ENCODE data around the gene SPSB1. TPM values are rescaled to one million over a fixed set of nuclear protein-coding genes. Genes with fewer than 3 reads are reported as not detected.

The SPSB1 gene
- total RNA-seq, 1 experiment from 2014 or later = 33.4 TPM

DNA sequence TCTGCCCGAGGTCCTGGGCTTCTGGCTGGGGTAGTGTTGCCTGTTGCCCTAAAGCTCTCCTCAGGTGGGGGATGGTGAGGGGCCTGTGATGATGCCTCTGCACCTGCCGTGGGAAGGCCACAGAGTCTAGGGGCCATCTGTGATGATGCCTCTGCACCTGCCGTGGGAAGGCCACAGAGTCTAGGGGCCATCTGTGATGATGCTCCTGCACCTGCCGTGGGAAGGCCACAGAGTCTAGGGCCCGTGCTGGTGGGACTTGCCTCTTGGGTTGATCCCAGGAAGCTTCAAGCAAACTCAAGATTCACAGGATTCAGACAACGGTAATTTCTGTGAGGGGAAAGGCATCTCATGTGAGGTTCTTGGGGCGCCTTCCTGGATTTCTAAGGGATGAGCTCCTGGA, 17.3 kb downstream of the SPSB1 start:
- in situ Hi-C loops (cut with HindIII; ENCODE audit: low pct_unique_long_range_greater_than_20kb, low sequenced_read_pairs) = no loop called here

GRCh38 chr1:9311029-9311428, 18.3 kb downstream of the SPSB1 start:
- DNase-seq (ENCODE audit: low read depth, low spot score) = no peak
- in situ Hi-C loops (cut with HindIII; ENCODE audit: low pct_unique_long_range_greater_than_20kb, low sequenced_read_pairs) = no loop called here

More for the DNA sequence above, 17.3 kb downstream of the SPSB1 start:
- DNase-seq (ENCODE audit: low read depth, low spot score) = no peak

DNA sequence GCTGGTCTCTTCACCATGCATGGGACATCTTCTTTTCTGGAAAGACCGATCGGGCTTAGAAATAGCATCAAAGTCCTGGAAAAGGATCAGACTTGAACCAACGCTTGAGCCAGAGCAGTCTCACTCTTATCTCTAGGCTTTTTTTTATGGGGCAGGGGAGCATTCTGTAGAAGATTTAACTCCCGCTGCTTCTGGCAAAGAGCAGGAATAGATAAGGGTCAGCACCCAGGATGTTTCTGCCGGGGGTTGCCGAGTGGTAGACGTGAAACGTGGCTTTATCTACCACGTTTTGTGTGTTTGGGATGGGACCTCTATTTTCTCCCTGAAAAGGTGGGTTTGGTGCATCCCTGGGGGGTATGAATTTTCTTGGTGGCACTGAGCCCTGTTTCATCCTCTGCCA, 18.8 kb downstream of the SPSB1 start:
- in situ Hi-C loops (cut with HindIII; ENCODE audit: low pct_unique_long_range_greater_than_20kb, low sequenced_read_pairs) = no loop called here
- no peak for DNase-seq (ENCODE audit: low read depth, low spot score)

DNA sequence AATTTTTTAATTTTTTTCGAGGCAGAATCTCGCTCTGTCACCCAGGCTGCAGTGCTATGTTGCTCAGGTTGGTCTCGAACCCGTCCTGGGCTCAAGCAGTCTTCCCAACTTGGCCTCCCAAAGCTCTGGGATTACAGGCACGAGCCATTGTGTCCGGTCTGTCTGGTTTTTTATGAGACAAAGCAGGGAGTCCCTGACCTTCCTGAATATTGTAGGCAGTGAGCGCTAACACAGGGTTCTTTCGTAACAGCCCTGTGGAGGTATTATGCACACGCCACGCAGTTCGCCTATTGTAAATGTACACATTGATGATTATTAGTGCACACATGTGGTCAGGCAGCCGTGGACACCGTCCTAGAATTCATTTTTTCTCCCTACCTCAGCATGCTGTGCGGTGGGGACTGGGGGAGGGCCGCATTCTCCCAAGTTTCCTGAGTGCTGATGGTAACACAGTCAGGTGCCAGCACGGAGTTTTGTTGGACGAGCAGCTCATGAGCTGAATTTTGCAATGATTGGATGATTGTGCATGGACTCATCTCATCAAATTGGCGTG, 19.6 kb downstream of the SPSB1 start:
- DNase-seq (ENCODE audit: low read depth, low spot score) = no peak
- in situ Hi-C loops (cut with HindIII; ENCODE audit: low pct_unique_long_range_greater_than_20kb, low sequenced_read_pairs) = no loop called here

DNA sequence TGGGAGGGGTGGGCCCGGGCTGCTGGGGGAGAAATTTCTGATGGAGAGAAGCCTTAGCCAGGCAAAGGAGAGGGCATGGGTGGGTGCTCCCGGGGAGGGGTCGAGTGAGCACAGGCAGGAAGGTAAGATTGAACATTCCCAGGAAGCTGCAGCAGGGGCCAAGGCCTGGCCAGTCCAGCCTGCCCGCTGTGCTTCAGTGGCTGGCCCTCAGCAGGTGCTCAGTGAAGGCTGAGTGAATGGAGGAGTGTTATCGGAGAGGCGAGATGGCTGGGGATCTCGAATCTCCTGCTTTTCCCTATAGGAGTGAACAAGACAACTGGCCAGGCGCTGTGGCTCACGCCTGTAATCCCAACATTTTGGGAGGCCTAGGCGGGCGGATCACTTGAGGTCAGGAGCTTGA, 20.9 kb downstream of the SPSB1 start:
- DNase-seq (ENCODE audit: low read depth, low spot score) = no peak
- in situ Hi-C loops (cut with HindIII; ENCODE audit: low pct_unique_long_range_greater_than_20kb, low sequenced_read_pairs) = no loop called here

- no peak for DNase-seq (ENCODE audit: low read depth, low spot score)
- in situ Hi-C loops (cut with HindIII; ENCODE audit: low pct_unique_long_range_greater_than_20kb, low sequenced_read_pairs) = no loop called here
These were observed 21.4 kb downstream of the SPSB1 start for GRCh38 chr1:9314111-9314510.

DNA sequence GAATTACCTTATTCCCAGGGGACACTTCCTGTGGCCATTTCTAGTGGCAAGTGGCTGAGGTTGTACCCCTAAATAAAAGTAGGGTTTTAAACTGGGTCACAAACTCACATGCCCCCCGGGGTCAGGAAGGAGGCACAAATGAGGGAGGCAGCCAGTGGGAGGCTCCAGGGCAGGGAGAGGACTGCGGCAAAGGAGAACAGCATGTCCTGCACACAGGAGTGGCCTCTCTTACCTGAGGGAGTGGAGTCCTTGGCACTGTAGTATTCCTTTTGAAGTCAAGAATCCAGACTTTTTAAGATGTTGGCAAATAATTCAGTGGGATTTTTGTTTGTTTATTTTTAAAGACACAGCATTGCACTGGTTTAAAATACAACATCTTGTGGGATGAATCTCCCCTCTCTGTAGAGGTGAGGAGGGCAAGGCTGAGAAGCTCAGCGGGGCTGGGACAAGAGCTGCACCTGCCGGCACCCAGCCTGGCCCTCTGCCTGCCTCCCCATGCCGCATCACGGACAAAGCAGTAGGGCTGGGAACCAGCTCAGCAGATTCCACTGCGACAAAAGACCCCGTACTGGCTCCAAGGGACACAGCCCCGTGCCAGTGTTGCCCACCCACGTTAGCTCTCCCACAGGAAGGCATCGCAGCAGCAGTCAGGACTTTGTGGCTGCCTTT, 22.2 kb downstream of the SPSB1 start:
- no peak for DNase-seq (ENCODE audit: low read depth, low spot score)
- in situ Hi-C loops (cut with HindIII; ENCODE audit: low pct_unique_long_range_greater_than_20kb, low sequenced_read_pairs) = no loop called here

- DNase-seq (ENCODE audit: low read depth, low spot score) = no peak
- in situ Hi-C loops (cut with HindIII; ENCODE audit: low pct_unique_long_range_greater_than_20kb, low sequenced_read_pairs) = no loop called here
These were observed 22.9 kb downstream of the SPSB1 start for GRCh38 chr1:9315411-9316079.

DNA sequence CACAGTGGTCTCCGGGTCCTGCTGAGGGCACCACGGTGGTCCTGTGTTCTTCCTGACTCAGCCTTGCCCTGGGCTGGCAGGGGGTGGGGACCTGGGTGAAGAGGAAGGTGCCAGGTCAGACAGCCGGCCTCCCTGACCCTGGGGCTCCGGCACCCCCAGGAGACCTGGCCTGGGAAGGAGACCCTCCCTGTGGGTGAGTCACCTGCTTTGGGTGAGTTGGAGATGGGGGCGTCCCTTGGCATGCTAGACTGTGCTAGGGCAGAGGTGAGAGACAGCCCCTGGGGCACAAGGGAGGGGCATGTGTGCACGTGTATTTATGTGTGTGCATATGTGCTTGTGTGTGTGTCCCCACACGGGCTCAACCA, 23.4 kb downstream of the SPSB1 start:
- in situ Hi-C loops (cut with HindIII; ENCODE audit: low pct_unique_long_range_greater_than_20kb, low sequenced_read_pairs) = no loop called here
- no peak for DNase-seq (ENCODE audit: low read depth, low spot score)

GRCh38 chr1:9316512-9316911, 23.8 kb downstream of the SPSB1 start:
- no peak for DNase-seq (ENCODE audit: low read depth, low spot score)
- in situ Hi-C loops (cut with HindIII; ENCODE audit: low pct_unique_long_range_greater_than_20kb, low sequenced_read_pairs) = no loop called here

DNA sequence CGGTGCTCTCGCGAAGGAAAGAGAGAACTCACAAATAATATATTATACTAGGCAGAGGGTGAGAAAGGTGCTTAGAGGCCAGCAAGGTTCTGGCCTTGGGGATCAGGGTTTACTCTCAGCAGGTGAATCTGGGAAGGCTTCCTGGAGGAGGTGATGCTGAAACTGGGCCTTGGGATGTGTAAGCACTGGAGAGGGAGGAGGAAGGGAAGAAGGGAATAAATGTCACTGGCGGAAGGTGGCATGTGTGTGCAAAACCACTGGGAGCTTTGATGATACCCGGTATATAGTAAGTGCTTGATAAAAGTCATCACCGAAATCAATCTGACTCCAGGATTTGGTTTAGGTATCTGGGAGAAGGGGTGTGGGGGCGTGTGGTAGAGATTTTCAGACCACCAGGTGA, 24.4 kb downstream of the SPSB1 start:
- in situ Hi-C loops (cut with HindIII; ENCODE audit: low pct_unique_long_range_greater_than_20kb, low sequenced_read_pairs) = no loop called here
- no peak for DNase-seq (ENCODE audit: low read depth, low spot score)

GRCh38 chr1:9317591-9318417, 25.1 kb downstream of the SPSB1 start:
- DNase-seq (ENCODE audit: low read depth, low spot score) = no peak
- in situ Hi-C loops (cut with HindIII; ENCODE audit: low pct_unique_long_range_greater_than_20kb, low sequenced_read_pairs) = no loop called here

DNA sequence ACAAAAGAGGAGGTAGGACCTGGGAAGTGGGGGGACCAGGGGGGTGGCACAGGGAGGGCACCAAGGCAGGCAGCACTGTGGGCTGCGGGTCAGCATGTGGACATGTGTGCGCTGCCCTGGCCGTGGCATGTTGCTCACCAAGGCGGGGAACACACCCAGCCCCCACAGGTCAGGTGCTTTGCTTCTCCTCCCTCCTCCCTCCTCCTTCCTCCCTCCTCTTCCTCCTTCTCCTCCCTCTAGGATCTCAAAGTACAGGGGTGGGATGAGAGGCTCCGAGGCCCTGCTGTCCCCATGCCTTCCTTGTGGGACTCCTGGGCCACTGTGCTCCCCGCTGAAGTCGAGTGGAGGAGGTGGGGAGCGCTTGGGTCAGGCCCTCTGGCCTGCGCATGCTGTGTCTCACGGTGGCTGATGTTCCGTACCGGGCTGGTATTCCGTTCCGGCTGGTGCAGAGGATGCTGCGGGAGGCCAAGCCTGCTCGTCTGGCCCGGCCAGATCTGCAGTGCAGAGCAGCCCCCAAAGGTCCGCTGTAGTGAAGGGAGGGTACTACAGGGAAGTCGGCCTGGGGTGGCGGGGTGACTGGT, 26.6 kb downstream of the SPSB1 start:
- DNase-seq (ENCODE audit: low read depth, low spot score) = no peak
- in situ Hi-C loops (cut with HindIII; ENCODE audit: low pct_unique_long_range_greater_than_20kb, low sequenced_read_pairs) = no loop called here

DNA sequence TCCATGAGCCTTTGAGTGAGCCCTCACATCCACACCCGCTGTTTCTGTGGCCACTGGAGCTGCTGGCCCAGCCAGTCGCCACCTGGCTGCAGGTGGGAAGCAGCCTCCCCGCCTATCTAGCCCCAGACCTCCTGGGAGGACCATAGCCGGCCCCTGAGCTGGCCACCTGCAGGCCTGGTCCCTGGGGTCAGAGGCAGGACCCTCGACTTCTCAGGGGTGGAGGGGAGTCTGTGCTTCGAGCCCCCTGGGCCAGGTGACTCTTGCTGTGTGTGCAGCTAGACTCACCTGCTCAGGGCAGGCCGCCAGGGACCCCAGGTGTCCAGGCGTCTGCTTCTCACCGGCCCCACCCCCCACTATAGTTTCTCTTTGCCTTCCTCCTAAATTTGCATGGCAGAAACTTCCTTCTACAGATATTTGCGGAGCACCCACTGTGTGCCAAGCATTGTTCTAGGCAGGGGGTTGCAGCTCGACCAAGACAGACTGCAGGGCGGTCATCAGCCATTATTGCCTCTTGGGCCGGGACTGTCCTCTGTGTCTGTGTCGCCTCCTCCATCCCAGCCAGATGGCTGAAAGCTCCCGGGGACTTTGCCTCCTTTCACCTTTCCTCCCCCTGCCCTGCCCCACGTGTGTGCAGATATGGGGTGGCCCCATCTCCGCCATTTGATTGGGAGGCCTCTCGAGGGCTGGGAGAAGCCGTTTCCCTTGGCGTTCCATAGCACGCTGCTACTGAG, 27.3 kb downstream of the SPSB1 start:
- DNase-seq (ENCODE audit: low read depth, low spot score) = no peak
- in situ Hi-C loops (cut with HindIII; ENCODE audit: low pct_unique_long_range_greater_than_20kb, low sequenced_read_pairs) = no loop called here

DNA sequence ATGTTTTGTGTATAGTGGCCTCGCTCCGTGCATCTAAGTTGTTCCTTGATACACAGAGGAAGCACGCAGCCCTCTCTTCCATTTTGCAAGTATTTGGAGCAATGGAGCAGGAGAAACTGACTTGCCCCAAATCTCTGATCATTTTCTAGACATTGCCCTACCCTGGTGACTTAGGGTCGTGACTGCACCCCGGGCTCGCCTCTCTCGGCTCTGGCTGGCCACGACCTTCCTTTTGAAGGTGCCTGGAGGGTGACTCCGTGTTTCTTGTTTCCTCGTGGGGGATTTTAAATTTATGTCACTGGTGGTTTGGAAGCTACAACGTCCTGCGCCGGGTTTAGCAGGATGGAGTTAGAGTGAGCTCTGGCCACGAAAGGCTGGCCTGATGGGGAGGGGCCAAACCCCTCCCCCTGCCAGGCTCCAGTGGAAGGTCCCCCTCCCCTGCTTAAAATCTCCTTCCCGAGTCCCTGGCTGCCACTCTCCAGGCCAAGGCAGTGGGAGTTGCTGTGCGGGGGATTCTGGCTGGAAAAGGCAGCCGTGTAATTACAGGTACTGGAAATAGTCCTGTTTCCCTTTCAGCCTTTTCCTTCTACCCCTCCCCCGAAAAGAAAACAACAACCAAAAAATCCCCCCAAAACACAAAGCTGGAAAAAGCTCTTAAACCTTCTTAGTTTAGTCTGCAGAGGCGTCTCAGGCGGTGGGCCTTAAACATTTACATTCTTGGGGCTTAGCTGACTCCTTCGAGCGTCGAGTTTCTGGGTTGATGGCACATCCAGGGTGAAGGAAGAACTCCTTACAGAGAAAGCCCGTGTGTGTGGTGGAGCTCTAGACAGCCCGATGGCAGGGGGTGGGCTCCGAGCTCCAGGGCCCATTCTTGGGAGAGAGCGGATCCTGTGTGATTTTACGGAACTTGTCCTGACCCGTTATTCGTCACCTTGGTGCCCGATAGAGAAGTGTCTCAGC, 28.1 kb downstream of the SPSB1 start:
- in situ Hi-C loops (cut with HindIII; ENCODE audit: low pct_unique_long_range_greater_than_20kb, low sequenced_read_pairs) = no loop called here
- no peak for DNase-seq (ENCODE audit: low read depth, low spot score)

DNA sequence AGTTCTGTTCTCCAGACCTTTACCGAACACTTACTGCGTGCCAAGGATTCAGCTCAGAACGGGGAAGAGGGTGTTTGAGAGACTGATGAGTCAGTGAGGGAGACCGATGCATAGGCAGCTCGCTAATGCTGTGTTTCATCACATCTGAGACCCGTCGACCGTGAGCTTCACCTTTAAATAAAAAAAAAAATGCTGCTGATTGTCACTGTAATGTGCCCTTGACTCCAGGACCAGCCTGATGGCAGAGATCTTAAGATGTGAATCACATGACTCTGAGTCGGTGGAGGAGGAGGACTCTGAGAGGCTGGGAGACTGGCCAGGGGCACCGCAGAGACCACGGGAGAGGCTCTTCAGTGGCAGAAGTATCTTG, 28.8 kb downstream of the SPSB1 start:
- peak; percentile 33 for DNase-seq (ENCODE audit: low read depth, low spot score)
- in situ Hi-C loops (cut with HindIII; ENCODE audit: low pct_unique_long_range_greater_than_20kb, low sequenced_read_pairs) = no loop called here
